ENCODE results near the gene FCAMR.

DNA sequence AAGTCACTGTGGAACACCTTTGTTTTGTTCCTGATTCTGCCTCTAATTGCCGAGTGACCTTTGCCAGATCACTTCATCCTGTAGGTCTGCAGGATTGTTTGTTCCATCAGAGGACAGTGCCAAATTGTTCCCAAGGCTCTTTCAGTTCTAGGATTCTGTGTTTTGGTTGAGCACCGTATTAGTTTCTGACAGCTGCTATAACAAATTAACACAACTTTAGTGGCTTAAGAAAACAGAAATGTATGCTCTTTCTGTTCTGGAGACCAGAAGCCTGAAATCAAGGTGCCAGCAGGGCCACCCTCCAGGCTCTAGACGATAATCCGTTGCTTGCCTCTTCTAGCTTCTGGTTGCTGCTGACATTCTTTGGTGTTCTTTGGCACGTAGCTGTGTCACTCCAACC is 20.6 kb downstream of the FCAMR start:
- TF ChIP-seq, protein P1, sequence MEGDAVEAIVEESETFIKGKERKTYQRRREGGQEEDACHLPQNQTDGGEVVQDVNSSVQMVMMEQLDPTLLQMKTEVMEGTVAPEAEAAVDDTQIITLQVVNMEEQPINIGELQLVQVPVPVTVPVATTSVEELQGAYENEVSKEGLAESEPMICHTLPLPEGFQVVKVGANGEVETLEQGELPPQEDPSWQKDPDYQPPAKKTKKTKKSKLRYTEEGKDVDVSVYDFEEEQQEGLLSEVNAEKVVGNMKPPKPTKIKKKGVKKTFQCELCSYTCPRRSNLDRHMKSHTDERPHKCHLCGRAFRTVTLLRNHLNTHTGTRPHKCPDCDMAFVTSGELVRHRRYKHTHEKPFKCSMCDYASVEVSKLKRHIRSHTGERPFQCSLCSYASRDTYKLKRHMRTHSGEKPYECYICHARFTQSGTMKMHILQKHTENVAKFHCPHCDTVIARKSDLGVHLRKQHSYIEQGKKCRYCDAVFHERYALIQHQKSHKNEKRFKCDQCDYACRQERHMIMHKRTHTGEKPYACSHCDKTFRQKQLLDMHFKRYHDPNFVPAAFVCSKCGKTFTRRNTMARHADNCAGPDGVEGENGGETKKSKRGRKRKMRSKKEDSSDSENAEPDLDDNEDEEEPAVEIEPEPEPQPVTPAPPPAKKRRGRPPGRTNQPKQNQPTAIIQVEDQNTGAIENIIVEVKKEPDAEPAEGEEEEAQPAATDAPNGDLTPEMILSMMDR (IDR thresholded peaks at IDR 0.05) = no peak
- TF ChIP-seq EP300 (IDR thresholded peaks at IDR 0.05) = no peak
